ENCODE measurements around the gene ALPI. TPM values are rescaled to one million over a fixed set of nuclear protein-coding genes. Genes with fewer than 3 reads are reported as not detected.
"Not testable (repeated sequence)": the region's sequence is repeated elsewhere in the genome, so short reads cannot be mapped to it uniquely, and the experiment has no call there.

Gene ALPI
- total RNA-seq, 2 donors from 2014 or later, result not detected

DNA sequence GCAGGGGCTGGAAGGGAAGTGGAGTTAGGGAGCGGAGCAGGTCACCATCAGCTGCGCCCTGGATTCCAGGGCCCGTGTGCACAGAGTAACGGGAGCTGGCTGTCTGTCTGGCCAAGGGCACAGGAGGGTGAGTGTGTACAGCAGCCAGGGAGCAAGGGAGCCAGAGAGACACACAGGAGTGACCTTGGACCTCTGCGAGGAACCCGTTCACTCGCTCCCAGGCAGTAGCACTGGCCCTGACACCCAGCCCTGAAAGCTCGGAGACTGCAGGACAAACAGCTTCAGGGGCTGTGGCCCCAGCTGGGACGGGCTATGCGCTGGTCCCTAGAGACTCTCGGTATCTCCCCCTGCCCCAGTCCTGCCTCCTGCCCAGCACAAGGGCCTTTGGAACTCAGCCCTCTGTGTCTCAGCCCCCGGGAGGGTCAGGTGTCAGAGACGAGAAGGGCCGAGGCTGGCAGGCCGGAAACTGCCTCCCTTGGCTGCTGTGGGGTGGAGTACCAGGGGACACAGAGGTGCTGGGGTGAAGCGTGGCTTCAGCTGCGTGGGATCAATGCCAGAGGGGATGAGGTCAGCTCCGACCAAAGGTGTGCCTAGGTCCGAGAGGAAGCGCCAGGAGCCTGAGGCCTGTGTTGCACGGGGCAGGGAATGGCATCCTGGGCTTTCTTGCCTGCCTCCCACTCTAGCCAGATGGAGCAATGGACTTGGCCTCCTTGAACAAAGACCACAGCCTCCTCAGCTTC, 12.1 kb upstream of the ALPI start:
- not testable (repeated sequence) for H3K4me3 Mint-ChIP-seq; H3K4me1 Mint-ChIP-seq; H3K27me3 Mint-ChIP-seq (ENCODE audit: insufficient read depth); H3K4me3 ChIP-seq (ENCODE audit: low read length); H3K36me3 Mint-ChIP-seq (ENCODE audit: low read depth); H3K36me3 ChIP-seq (ENCODE audit: control insufficient read depth, insufficient read depth, low read length); H3K9ac ChIP-seq (ENCODE audit: extremely low read depth, low read length, poor library complexity, severe bottlenecking); H3K27me3 ChIP-seq (ENCODE audit: control insufficient read depth, insufficient read depth, low read length, poor library complexity, severe bottlenecking); H3K4me1 ChIP-seq (ENCODE audit: control insufficient read depth, insufficient read depth, low read length); H3K27ac ChIP-seq (ENCODE audit: low read depth, low read length); H3K9me3 Mint-ChIP-seq; H3K9me3 ChIP-seq (ENCODE audit: control insufficient read depth, low read length)
- 88 to 94% methylated on average over 7 to 17 of the region's 21 CpGs for WGBS, 2 experiments (ENCODE audit: insufficient coverage in 1 of 2, insufficient read length in 1 of 2)
- DNase-seq, result peak; percentile 41
- peak overlapping the region; percentile 66 for H3K27ac Mint-ChIP-seq

DNA sequence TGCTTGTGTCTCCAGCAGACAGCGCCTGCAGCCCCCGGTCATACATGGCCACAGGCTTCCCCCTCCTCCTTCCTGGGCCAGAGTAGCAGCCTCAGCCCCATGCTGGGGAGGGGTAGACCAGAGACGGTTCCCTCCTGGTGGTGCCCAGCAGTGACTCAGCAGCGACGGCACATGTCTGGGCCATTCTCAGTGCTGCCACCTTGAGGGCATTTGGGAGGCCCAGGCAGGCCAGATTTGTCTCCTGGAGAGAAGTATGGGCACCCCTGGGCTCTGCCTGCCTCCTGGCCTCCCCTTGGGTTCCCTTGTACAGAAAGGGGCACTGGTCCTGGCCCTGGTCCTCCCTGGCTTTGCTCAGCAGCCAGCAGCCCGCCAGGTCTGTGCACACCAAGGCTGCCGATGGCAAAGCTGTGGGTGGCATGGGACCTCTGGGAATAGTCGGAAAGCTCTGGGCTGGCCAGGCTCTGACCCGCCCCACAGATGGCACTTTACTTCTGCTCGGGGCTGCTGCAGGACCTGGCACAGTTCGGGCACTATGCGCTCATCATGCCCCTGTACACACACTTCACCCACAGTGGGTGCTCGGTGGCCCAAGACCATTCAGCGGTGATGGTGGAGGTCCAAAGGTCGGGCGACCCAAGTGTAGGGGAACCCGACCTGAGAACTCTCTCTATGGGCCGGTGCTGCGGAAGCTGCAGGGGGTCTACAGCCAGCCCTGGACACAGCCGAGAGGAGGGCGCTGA, 11.4 kb upstream of the ALPI start:
- Mint-ChIP-seq H3K4me1 (no peaks in the 10 kb centered on the region), H3K27ac (peak overlapping the region; percentile 52), H3K4me3 (no peak overlapping the region), H3K27me3 (ENCODE audit: insufficient read depth) (peaks cover 3% of the 10 kb centered on the region), H3K36me3 (ENCODE audit: low read depth) (no peaks in the 10 kb centered on the region), H3K9me3 (no peaks in the 10 kb centered on the region)
- DNase-seq, result peak; percentile 90
- H3K9me3 ChIP-seq (ENCODE audit: control insufficient read depth, low read length), result no peaks in the 10 kb centered on the region
- no peak overlapping the region for H3K27ac ChIP-seq (ENCODE audit: low read depth, low read length)
- TF ChIP-seq, protein P1, sequence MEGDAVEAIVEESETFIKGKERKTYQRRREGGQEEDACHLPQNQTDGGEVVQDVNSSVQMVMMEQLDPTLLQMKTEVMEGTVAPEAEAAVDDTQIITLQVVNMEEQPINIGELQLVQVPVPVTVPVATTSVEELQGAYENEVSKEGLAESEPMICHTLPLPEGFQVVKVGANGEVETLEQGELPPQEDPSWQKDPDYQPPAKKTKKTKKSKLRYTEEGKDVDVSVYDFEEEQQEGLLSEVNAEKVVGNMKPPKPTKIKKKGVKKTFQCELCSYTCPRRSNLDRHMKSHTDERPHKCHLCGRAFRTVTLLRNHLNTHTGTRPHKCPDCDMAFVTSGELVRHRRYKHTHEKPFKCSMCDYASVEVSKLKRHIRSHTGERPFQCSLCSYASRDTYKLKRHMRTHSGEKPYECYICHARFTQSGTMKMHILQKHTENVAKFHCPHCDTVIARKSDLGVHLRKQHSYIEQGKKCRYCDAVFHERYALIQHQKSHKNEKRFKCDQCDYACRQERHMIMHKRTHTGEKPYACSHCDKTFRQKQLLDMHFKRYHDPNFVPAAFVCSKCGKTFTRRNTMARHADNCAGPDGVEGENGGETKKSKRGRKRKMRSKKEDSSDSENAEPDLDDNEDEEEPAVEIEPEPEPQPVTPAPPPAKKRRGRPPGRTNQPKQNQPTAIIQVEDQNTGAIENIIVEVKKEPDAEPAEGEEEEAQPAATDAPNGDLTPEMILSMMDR (conservative IDR thresholded peaks at IDR 0.05), result peak; percentile 82
- 85% methylated on average over 15 to 21 of the region's 21 CpGs for WGBS, 2 experiments (ENCODE audit: insufficient coverage in 1 of 2, insufficient read length in 1 of 2)
- no peaks in the 10 kb centered on the region for H3K27me3 ChIP-seq (ENCODE audit: control insufficient read depth, insufficient read depth, low read length, poor library complexity, severe bottlenecking)
- H3K4me3 ChIP-seq (ENCODE audit: low read length), result no peak overlapping the region
- H3K9ac ChIP-seq (ENCODE audit: extremely low read depth, low read length, poor library complexity, severe bottlenecking), result no peak overlapping the region
- no peaks in the 10 kb centered on the region for H3K36me3 ChIP-seq (ENCODE audit: control insufficient read depth, insufficient read depth, low read length)
- H3K4me1 ChIP-seq (ENCODE audit: control insufficient read depth, insufficient read depth, low read length), result no peaks in the 10 kb centered on the region

DNA sequence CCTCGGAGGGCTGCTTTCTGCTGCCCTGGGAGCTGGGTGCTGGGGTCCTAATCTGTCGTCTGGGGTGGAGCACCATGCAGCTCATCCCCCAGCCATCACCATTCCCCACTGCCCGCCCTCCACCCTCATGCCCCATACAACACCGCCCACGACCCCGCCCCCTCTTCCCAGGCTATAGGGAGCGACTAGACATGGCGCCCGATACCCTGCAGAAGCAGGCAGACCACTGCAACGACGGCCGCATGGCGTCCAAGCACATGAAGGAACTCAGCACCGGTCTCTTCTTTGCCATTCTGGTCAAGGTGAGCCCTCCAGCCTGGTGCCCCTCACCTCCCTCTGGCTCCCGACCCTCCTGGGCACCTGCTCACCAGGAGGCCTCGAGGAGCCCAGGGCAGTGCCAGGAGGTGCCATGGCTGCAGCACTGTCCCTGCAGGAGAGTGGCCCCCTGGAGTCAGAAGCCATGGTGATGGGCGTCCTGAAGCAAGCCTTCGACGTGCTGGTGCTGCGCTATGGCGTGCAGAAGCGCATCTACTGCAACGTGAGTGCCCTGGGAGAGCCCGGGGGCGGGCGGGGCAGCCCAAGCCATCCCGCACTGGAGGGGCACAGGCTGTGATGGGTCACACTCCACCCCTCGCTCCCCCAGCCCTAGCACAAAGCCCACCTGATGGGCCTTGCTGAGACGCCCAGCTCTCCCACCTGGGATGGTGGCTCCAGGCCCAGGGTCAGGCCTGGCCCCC, 10.6 kb upstream of the ALPI start:
- peak; percentile 44 for DNase-seq

DNA sequence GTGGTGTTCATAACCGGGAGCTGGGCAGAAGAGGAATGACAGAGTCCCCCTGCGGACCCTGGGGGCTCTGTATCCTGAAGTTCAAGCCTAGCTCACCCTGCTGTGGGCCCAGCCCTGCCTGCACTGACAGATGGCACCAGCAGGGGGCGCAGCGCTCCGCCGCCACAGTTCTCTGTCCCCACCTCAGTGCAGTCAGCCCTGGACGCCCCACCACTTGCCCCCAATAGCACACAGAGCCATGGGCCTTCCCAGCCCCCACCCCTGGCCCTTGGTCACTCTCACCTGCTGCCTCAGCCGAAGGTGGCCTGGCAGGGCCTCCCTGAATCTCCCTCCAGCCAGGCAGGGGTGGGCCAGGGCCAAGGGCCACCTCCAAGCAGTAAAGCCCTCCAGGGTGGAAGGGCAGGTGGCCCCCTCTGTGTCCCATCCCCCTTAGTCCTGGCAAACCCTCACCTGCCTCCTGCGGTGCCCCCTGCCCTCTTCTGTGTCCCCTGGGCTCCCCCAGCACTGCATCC, 9.6 kb upstream of the ALPI start:
- H3K4me3 ChIP-seq (ENCODE audit: low read length); H3K4me3 Mint-ChIP-seq; H3K36me3 ChIP-seq (ENCODE audit: control insufficient read depth, insufficient read depth, low read length); H3K27ac Mint-ChIP-seq; H3K4me1 ChIP-seq (ENCODE audit: control insufficient read depth, insufficient read depth, low read length); H3K4me1 Mint-ChIP-seq; H3K9me3 ChIP-seq (ENCODE audit: control insufficient read depth, low read length); H3K27me3 ChIP-seq (ENCODE audit: control insufficient read depth, insufficient read depth, low read length, poor library complexity, severe bottlenecking); H3K9me3 Mint-ChIP-seq; H3K27me3 Mint-ChIP-seq (ENCODE audit: insufficient read depth); H3K27ac ChIP-seq (ENCODE audit: low read depth, low read length); H3K36me3 Mint-ChIP-seq (ENCODE audit: low read depth); H3K9ac ChIP-seq (ENCODE audit: extremely low read depth, low read length, poor library complexity, severe bottlenecking): not testable (repeated sequence)
- WGBS, 2 experiments (ENCODE audit: insufficient coverage in 1 of 2, insufficient read length in 1 of 2), result 36 to 100% methylated on average over 1 to 7 of the region's 9 CpGs
- DNase-seq, result peak; percentile 64

More for the DNA sequence above, 10.6 kb upstream of the ALPI start:
- not testable (repeated sequence) for H3K4me1 Mint-ChIP-seq; H3K27me3 ChIP-seq (ENCODE audit: control insufficient read depth, insufficient read depth, low read length, poor library complexity, severe bottlenecking); H3K4me3 ChIP-seq (ENCODE audit: low read length); H3K9ac ChIP-seq (ENCODE audit: extremely low read depth, low read length, poor library complexity, severe bottlenecking); H3K27me3 Mint-ChIP-seq (ENCODE audit: insufficient read depth); H3K4me1 ChIP-seq (ENCODE audit: control insufficient read depth, insufficient read depth, low read length); H3K4me3 Mint-ChIP-seq; H3K36me3 Mint-ChIP-seq (ENCODE audit: low read depth); H3K9me3 ChIP-seq (ENCODE audit: control insufficient read depth, low read length); H3K36me3 ChIP-seq (ENCODE audit: control insufficient read depth, insufficient read depth, low read length); H3K27ac Mint-ChIP-seq; H3K27ac ChIP-seq (ENCODE audit: low read depth, low read length); H3K9me3 Mint-ChIP-seq
- 88 to 89% methylated on average over 7 to 20 of the region's 29 CpGs for WGBS, 2 experiments (ENCODE audit: insufficient coverage in 1 of 2, insufficient read length in 1 of 2)
